MM.1S (cell line): ENCODE results near the gene B4GALNT3.

Source experiments
- DNase-seq: peaks from one replicate; pipeline ENCODE4 v3.0.0-alpha.2; 2015
- H2AFZ ChIP-seq: fragments of 300-600 bp; sonication (generic); 2 replicates; pipeline ENCODE4 v1.6.0; 2016; ENCODE audit warnings: antibody characterized with exemption, low read length
- H3F3A ChIP-seq: fragments of 300-600 bp; sonication (generic); 2 replicates; pipeline ENCODE4 v1.6.1; 2016; ENCODE audit warnings: mild to moderate bottlenecking, antibody characterized with exemption, low read length, moderate library complexity, mixed read lengths; ENCODE audit not compliant: insufficient read depth
- H3K27ac ChIP-seq: fragments of 300-600 bp; sonication (generic); 2 replicates; pipeline ENCODE4 v1.5.1; 2016; ENCODE audit warnings: mild to moderate bottlenecking, low read length
- H3K27me3 ChIP-seq: fragments of 300-600 bp; sonication (generic); replicated peaks from 2 replicates; pipeline ENCODE4 v1.6.0; 2016; ENCODE audit warnings: low read length; ENCODE audit not compliant: insufficient read depth
- H3K36me3 ChIP-seq: fragments of 300-600 bp; sonication (generic); replicated peaks from 2 replicates; pipeline ENCODE4 v1.6.1; 2016; ENCODE audit warnings: mild to moderate bottlenecking, low read length, mixed read lengths; ENCODE audit not compliant: insufficient read depth
- H3K4me1 ChIP-seq: fragments of 300-600 bp; sonication (generic); 2 replicates; pipeline ENCODE4 v1.6.1; 2016; ENCODE audit warnings: low read length, mixed read lengths
- H3K4me2 ChIP-seq: fragments of 300-600 bp; sonication (generic); 2 replicates; pipeline ENCODE4 v1.6.0; 2016; ENCODE audit warnings: low read depth, low read length
- H3K4me3 ChIP-seq: fragments of 300-600 bp; sonication (generic); 2 replicates; pipeline ENCODE4 v1.5.1; 2016; ENCODE audit warnings: low read length, mixed read lengths
- H3K79me2 ChIP-seq: fragments of 300-600 bp; sonication (generic); 2 replicates; pipeline ENCODE4 v1.6.1; 2016; ENCODE audit warnings: mixed run types, low read length, mixed read lengths
- H3K9ac ChIP-seq: fragments of 300-600 bp; sonication (generic); 2 replicates; pipeline ENCODE4 v1.6.1; 2016; ENCODE audit warnings: low read length, mixed read lengths
- H3K9me2 ChIP-seq: fragments of 300-600 bp; sonication (generic); replicated peaks from 2 replicates; pipeline ENCODE4 v1.6.1; 2016; ENCODE audit warnings: mild to moderate bottlenecking, low read length, mixed read lengths; ENCODE audit not compliant: insufficient read depth
- H3K9me3 ChIP-seq: fragments of 300-600 bp; sonication (generic); replicated peaks from 2 replicates; pipeline ENCODE4 v1.6.1; 2016; ENCODE audit warnings: mild to moderate bottlenecking, low read length, mixed read lengths; ENCODE audit not compliant: insufficient read depth
- H4K20me1 ChIP-seq: fragments of 300-600 bp; sonication (generic); 2 replicates; pipeline ENCODE4 v1.6.1; 2016; ENCODE audit warnings: mild to moderate bottlenecking, low read length, moderate library complexity, mixed read lengths; ENCODE audit not compliant: insufficient read depth
- EZH2 ChIP-seq: fragments of 300-600 bp; sonication (generic); optimal IDR thresholded peaks from 2 replicates; pipeline ENCODE3; 2017; ENCODE audit warnings: low read depth, mild to moderate bottlenecking, antibody characterized with exemption, low read length, mixed read lengths
- EZH2phosphoT487 ChIP-seq: fragments of 300-600 bp; sonication (generic); IDR thresholded peaks from 2 replicates; pipeline ENCODE4 v1.6.1; 2018; ENCODE audit warnings: antibody characterized with exemption, low read length
- TF ChIP-seq, protein P1 (sequence below): fragments of 300-600 bp; sonication (generic); IDR thresholded peaks from 2 replicates; pipeline ENCODE4 v1.5.1; 2016; ENCODE audit warnings: antibody characterized with exemption, low read length, mixed read lengths

The B4GALNT3 gene

DNA sequence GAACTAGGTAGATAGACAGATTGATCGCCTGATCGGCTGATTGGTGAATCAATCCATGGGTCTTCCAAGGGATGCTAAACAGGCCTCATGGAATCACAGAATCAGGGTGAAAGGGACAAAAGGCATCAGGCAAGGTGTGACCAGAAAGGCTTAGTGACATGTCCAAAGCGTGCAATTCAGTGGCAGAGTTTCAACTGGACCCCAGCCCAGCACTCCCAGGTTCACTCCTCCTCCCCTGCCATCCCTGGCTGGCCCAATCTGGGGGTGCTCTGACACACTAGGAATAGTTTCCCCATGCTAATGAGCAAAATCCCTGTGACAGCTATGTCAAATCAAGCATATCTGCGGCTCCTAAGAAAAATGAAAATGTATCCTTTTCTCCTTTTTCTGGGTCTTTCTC, 153.1 kb downstream of the B4GALNT3 start:
- peaks cover 5% of the 10 kb centered on the region for H3K4me1 ChIP-seq

More for the DNA sequence above, 153.1 kb downstream of the B4GALNT3 start:
- no peak for DNase-seq
- TF ChIP-seq EZH2phosphoT487 (no peak), EZH2 (no peak)
- TF ChIP-seq, protein P1, sequence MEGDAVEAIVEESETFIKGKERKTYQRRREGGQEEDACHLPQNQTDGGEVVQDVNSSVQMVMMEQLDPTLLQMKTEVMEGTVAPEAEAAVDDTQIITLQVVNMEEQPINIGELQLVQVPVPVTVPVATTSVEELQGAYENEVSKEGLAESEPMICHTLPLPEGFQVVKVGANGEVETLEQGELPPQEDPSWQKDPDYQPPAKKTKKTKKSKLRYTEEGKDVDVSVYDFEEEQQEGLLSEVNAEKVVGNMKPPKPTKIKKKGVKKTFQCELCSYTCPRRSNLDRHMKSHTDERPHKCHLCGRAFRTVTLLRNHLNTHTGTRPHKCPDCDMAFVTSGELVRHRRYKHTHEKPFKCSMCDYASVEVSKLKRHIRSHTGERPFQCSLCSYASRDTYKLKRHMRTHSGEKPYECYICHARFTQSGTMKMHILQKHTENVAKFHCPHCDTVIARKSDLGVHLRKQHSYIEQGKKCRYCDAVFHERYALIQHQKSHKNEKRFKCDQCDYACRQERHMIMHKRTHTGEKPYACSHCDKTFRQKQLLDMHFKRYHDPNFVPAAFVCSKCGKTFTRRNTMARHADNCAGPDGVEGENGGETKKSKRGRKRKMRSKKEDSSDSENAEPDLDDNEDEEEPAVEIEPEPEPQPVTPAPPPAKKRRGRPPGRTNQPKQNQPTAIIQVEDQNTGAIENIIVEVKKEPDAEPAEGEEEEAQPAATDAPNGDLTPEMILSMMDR, result no peak
- no peaks in the 10 kb centered on the region for H3K79me2 ChIP-seq
- no peaks in the 10 kb centered on the region for H3K9me2 ChIP-seq
- no peak overlapping the region for H3K27ac ChIP-seq
- H2AFZ ChIP-seq, result no peak overlapping the region
- H3K27me3 ChIP-seq, result no peaks in the 10 kb centered on the region
- no peak overlapping the region for H3K9ac ChIP-seq
- no peaks in the 10 kb centered on the region for H3K9me3 ChIP-seq
- no peaks in the 10 kb centered on the region for H4K20me1 ChIP-seq
- H3K36me3 ChIP-seq, result no peaks in the 10 kb centered on the region
- H3K4me2 ChIP-seq, result no peak overlapping the region
- no peaks in the 10 kb centered on the region for H3F3A ChIP-seq
- no peak overlapping the region for H3K4me3 ChIP-seq
